ENCODE results near the gene SOX18. TPM values are rescaled to one million over a fixed set of nuclear protein-coding genes. Genes with fewer than 3 reads are reported as not detected.
A peak's percentile ranks its signal among the peaks of the same experiment; 100 is the strongest.

The SOX18 gene
- total and polyA plus RNA-seq, 2 experiments from 2014 or later = 0.21 TPM; not detected in 1

- H3K27me3 ChIP-seq (ENCODE audit: insufficient read depth) = no peaks in the 10 kb centered on the region
- H2AFZ ChIP-seq = 0 out of 2 replicates have a peak overlapping the region, but pooled peaks have one; percentile 28
- peaks cover 17% of the 10 kb centered on the region; the same call in 1 of the 2 replicates for H3K4me1 ChIP-seq (ENCODE audit: insufficient read depth)
- peak overlapping the region; percentile 85 for H3K4me2 ChIP-seq
- peaks cover 6% of the 10 kb centered on the region; the same call in 1 of the 2 replicates for H3F3A ChIP-seq (replicated peaks; ENCODE audit: low read depth)
- TF ChIP-seq ETS1 (IDR thresholded peaks at IDR 0.05) = no peak
- no peak for TF ChIP-seq CTCF (conservative IDR thresholded peaks at IDR 0.05; ENCODE audit: low read depth in 2 of 2)
- TF ChIP-seq REST (IDR thresholded peaks at IDR 0.05; ENCODE audit: unreplicated experiment) = no peak
- no peak for TF ChIP-seq ZNF331 (CRISPR knock-in tag; IDR thresholded peaks at IDR 0.05; ENCODE audit: low read depth)
- no peak for TF ChIP-seq JUNB (IDR thresholded peaks at IDR 0.05; ENCODE audit: unreplicated experiment)
- no peak for TF ChIP-seq EZH2 (IDR thresholded peaks at IDR 0.05; ENCODE audit: low read depth, unreplicated experiment)
- TF ChIP-seq POLR2AphosphoS5 (IDR thresholded peaks at IDR 0.05; ENCODE audit: low read depth) = no peak
- TF ChIP-seq ZNF114 (CRISPR knock-in tag; IDR thresholded peaks at IDR 0.05) = no peak
- no peak for TF ChIP-seq NANOG (IDR thresholded peaks at IDR 0.05; ENCODE audit: borderline replicate concordance)
- TF ChIP-seq ZNF462 (CRISPR knock-in tag; IDR thresholded peaks at IDR 0.05) = no peak
- TF ChIP-seq STAT1 (IDR thresholded peaks at IDR 0.05; ENCODE audit: unreplicated experiment) = no peak
- TF ChIP-seq CREB1 (CRISPR knock-in tag; IDR thresholded peaks at IDR 0.05; ENCODE audit: low read depth) = no peak
- no peak for TF ChIP-seq EZH2phosphoT487 (IDR thresholded peaks at IDR 0.05; ENCODE audit: unreplicated experiment)
- no peak overlapping the region for H3K27ac ChIP-seq (ENCODE audit: low read depth)
- Mint-ChIP-seq H3K27ac (no peak overlapping the region), H3K4me1 (peaks cover 34% of the 10 kb centered on the region), H3K36me3 (ENCODE audit: low read depth) (no peaks in the 10 kb centered on the region), H3K4me3 (peak overlapping the region; percentile 82), H3K9me3 (no peaks in the 10 kb centered on the region), H3K27me3 (ENCODE audit: insufficient read depth, low read depth, poor library complexity) (peaks cover 17% of the 10 kb centered on the region)
- ATAC-seq (peak; percentile 20), DNase-seq (ENCODE audit: low spot score) (peak; percentile 57)
- peak overlapping the region; percentile 85 for H3K4me3 ChIP-seq
- H4K20me1 ChIP-seq (replicated peaks; ENCODE audit: insufficient read depth) = no peaks in the 10 kb centered on the region
- no peaks in the 10 kb centered on the region for H3K9me2 ChIP-seq (ENCODE audit: insufficient read depth)
- no peaks in the 10 kb centered on the region for H3K79me2 ChIP-seq (replicated peaks; ENCODE audit: insufficient read depth)
- no peaks in the 10 kb centered on the region for H3K36me3 ChIP-seq (ENCODE audit: insufficient read depth)
Measured at GRCh38 chr20:64063389-64064144, 14.1 kb upstream of the SOX18 start.

Measured in GM23338 (cell line).